GM21367 (cell line): Measurements from ENCODE around the gene MUC2.

Experiments used
- ATAC-seq: cut with Tn5 transposase; IDR thresholded peaks from one replicate; pipeline ENCODE4 v1.9.1; 2021; ENCODE audit not compliant: unreplicated experiment

MUC2 gene

DNA sequence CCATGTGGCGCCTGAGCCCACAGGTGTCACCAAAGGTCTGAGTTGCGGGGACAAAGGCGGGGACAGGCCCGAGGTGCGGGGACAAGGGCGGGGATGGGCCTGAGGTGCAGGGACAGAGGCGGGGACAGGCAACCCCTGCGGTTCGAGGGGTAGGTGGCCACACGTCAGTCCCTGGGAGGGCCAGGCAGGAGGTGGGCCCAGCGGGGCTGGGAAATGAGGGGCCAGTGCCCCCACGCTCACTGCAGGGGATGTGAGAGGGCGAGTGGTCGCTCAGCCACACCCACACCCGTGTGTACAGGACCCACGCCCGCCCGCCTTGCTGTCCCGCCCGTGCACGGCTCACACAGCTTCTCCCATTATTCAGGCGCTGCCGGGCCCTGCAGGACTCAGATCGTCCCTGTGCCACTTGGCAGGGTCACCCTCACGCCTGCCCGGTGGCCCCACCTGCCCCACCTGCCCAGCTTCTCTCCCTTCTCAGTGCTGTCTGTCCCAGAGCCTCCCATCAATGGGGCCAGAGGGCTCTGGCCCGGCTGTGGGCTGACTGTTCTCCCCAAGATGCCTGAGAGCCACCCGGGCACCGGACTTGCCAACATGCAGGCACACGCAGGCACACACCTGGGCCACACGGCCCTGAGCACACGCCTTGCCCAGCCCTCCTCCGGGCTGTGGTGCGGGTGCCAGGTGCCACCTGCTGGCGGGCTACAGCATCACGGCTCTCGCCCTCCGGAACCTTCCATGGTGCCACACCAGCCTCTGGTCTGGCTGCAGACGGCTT is 23.9 kb upstream of the MUC2 start:
- ATAC-seq, result no peak

DNA sequence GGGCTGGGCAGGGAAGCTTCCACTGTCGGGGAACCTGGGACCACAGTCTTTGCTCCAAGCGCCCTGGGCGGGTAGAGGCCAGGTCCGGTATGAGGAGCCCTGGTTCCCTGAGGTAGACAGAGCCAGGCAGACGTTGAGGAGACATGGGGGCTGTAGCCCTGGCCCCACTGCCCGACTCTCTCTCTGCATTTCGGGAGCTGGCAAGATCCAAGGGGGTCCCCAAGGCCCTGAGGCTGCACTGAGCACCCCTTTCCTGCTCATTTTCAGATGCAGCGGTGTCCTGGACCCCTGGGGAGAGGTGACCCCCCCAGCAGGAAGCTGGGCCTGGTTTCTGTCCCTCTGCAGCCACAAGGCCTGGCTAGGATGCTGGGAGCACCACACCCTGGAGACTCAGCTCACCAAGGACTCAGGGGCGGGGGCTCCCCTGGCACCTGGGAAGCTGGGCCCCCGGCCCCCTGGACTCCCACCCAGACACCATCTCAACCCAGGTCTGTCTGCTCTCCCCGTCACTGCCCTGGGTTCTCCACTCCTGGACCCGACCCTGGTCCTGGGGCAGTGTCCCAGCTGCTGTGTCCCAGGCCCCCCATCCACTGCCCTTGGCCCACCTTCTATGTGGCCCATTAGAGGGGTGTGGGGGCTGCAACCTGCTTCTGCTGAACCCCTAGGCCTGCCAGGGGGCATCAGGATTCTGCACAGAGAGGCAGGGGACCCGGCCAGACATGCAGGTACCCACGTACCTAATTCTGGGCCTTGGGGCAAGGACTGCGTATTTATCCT is 23.1 kb upstream of the MUC2 start:
- no peak for ATAC-seq

DNA sequence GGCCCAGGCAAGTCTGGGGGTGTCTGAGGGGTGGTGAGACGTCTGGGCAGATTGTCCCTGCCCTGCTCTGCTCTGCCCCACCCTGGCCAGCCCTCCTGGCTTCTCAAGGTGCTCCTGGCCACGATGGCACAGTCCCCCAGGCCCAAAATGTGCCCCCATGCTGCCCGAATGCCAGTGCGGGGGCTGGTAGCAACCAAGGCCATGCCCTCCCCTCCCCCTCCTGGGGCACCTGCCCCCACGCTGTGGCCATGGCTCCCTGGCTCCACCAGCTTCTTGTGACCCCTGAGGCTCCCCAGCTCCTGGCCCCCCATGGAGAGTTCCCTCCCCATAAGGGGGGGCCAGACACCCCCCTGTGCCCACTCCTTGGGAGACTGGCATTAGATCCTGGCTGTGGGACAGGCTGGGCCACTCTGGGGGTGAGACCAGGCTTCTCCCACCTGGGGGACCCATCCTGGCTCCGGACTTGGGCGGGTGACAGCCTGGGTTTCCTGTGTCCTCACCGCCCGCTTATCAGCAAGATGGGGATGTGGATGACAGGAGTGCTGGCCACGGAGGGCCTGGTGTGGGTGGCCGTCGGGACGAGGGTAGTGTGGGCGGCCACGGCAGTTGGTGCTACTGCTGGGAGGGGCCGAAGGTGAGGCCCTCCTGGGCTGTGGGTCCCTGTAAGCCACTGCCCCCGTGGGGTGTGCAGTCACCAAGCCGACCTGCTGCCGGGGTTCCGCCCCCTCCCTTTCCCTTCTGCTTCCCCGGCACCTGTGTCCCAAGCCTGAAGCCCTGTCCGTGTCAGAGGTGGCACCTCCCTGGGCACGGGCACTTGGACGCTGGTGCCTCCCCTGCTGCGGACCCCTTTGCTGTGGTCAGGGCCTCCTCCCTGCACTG is 22.3 kb upstream of the MUC2 start:
- no peak for ATAC-seq

- ATAC-seq, result no peak
These were observed 21.4 kb upstream of the MUC2 start for GRCh38 chr11:1053121-1053901.

DNA sequence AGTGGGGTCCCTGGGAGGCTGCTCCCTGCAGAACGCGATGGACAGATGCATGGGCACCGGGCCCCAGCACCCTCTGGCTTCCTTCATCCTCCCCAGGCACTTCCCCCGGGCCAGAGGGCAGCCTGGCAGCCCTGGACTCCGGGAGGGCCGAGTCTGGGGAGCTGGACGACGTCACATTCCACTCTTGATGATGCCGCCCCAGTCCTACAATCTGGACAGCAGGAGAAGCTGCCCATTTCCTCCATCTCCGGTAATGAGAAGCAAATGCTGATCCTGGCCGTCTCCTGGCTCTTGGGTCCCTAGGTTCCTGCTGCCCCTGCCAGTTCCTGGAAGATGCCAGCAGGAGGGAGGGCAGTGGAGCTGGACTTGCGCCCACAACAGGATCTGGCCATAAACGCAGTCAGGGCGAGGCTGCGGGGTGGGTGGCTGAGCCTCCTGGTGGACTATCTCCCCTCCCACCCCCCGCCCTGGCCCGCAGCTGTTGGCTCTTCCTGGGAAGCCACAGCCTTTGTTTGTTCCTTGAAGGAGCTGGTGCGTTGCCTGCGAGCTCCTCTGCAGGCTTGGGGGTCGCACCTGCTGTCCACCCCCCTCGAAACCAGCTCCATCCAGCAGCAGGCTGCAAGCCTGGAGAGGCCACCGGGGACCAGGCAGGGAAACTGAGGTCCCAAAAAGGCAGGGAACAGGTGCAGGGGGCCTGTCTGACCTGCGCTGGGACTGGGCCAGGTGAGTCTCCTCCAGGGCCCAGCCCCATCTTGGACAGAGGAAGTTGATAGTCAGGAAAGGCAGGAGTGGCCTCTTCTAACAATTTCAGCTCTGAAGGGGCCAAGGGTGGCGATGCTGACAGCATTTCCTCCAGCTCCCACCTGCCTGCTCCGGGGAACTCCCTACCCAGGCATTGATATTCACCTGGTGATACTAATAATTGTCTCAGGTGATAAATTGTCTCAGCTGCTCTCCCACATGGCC is 20.2 kb upstream of the MUC2 start:
- no peak for ATAC-seq

GRCh38 chr11:1055109-1055703 is 19.5 kb upstream of the MUC2 start:
- ATAC-seq, result no peak

DNA sequence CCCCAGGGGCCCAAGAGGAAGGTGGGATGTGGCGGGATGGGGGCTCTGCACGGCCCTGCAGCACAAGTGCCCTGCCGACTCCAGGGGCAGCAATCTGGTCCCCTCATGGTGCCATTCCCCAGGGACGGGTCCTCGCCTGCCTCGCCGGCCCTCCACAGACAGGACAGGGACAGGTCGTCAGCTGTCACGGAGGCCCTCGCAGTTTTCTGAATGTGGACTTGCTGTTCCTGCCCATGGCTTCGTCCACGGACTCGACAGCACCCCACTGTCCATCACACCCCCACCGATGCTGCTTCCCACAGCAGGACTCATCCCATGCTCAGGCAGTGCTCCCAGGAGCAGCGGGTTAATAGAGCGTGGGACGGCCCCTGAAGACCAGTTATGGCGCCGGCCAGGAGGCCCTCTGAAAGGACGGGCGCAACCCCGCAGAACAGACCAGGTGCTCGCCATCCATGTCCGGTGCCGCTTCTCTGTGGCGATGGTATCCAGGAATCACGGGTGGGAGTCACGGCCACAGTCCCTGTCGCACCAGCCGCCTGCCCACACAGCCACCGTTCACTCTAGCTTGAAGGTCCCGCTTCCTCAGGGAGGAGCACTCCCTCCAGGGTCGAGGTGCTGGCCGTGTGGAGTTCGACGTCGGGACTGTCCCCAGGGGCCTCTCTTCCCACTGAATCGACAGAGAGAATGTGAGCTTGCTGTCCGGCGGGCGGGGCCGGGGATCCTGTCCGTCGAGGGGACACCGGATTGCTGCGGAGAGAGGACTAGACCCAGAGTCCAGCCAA is 18.5 kb upstream of the MUC2 start:
- no peak for ATAC-seq

- no peak for ATAC-seq
These were observed 16.9 kb upstream of the MUC2 start for GRCh38 chr11:1057806-1058205.

- ATAC-seq, result no peak
These were observed 14.9 kb upstream of the MUC2 start for GRCh38 chr11:1059759-1060158.

DNA sequence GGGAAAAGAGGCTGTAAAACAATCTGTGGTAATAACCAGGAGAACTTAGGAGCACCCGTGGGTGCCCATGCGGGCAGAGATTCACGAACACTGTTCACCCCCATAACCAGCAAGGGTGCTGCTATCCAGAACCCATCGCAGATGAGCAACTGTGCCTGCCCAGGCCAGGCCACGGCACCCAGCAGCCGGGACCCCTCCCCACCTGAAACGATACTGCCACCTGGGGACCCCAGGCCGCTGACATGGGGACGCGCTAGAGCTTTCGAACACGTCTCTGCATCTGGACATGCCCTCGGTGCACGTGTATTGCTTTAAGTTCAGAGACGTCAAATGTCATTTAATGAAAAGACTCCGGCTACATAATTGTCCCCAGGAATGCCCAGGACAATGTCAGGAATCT is 14.3 kb upstream of the MUC2 start:
- no peak for ATAC-seq

DNA sequence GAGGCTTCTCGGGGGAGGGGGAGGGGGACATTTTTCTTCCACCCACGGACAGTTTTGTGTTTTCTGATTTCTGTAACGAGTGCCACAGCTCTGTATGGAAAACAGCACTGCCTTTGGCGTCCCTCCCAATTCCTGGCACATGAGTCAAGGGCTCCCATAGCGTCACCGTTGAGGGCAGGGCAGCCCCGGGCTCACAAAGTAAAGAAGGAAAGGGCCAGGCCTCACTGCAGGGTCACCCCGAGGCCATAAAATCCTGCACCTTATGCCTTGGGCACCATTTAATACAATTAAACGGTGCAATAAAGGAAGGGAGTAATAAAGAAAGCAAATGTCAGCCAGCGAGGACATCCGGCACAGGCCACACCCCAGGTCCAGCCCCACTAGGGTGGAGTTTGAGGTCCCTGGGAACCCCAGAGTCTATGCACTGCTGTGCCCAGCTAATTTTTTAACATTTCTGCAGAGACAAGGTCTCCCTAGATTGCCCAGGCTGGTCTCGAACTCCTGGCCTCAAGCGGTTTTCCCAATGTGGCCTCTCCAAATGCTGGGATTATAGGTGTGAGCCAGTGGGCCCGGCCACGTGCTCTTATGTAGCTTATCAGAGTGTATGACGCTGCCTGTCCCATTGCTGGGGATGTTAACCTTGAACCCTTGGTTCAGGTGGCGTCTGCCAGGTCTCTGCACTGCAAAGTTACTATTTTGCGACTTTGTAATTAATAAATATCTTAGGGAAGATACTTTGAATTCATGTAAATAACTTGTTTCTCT is 13.6 kb upstream of the MUC2 start:
- no peak for ATAC-seq

DNA sequence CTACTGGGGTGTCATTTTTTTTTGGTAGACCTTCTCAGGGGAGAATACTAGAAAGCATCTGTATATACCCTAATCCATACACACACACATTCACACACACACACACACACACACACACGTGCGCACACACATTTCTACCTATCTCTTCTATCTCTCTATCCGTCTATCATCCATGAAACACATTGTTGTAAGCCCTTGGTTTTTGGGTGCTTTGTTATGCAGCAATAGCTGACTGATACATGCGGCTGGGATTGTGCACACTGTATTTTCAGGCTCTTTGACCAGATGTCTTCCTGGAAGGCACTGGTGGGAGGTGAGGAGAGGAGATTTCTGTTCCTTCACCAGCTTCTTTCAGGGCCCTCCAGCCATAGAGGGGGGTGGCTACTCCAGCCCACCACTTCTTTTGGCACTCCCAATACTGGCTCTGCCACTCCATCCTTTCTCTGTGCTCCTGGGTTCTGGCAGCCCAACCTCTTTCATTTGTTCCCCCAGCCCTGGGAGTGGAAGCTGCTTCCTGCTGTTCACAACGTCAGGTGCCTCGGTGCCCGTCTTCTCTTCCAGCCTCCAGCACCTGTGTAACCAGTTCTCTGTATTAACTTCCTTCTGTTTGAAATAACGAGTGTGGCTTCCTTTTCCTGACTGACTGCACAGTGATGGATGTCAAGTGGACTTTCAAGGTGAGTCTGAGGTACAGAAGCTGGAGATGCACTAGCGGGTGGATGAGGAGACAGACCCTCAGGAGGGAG is 12.4 kb upstream of the MUC2 start:
- ATAC-seq, result no peak

- ATAC-seq, result no peak
These were observed 10.5 kb upstream of the MUC2 start for GRCh38 chr11:1064167-1064566.

- ATAC-seq, result no peak
These were observed 6.7 kb upstream of the MUC2 start for GRCh38 chr11:1067812-1068496.

- no peak for ATAC-seq
These were observed 4.9 kb upstream of the MUC2 start for GRCh38 chr11:1069740-1070139.
